Neural crest cell (in vitro differentiated cells): ENCODE data around the gene FMN1. TPM values are rescaled to one million over a fixed set of nuclear protein-coding genes. Genes with fewer than 3 reads are reported as not detected.

Source experiments
- DNase-seq: peaks from one replicate; pipeline ENCODE4 v3.0.0; 2021; ENCODE audit warnings: low read depth, mixed read lengths, low spot score
- H3K27ac Mint-ChIP-seq: one replicate; pipeline ENCODE4 v1.8.0; 2021; ENCODE audit warnings: mild to moderate bottlenecking, mixed read lengths; ENCODE audit not compliant: unreplicated experiment
- H3K27me3 Mint-ChIP-seq: 2 replicates; pipeline ENCODE4 v1.8.0; 2021; ENCODE audit warnings: low read depth, mild to moderate bottlenecking, mixed read lengths
- H3K36me3 Mint-ChIP-seq: 2 replicates; pipeline ENCODE4 v1.8.0; 2021; ENCODE audit warnings: low read depth, mild to moderate bottlenecking, mixed read lengths
- H3K4me1 Mint-ChIP-seq: 2 replicates; pipeline ENCODE4 v1.8.0; 2021; ENCODE audit warnings: mixed read lengths
- H3K4me3 Mint-ChIP-seq: one replicate; pipeline ENCODE4 v1.8.0; 2021; ENCODE audit warnings: mild to moderate bottlenecking, mixed read lengths
- H3K9me3 Mint-ChIP-seq: 2 replicates; pipeline ENCODE4 v1.8.0; 2021; ENCODE audit warnings: mixed read lengths
- CTCF ChIP-seq: fragments of 200-600 bp; sonication (generic); conservative IDR thresholded peaks from 2 replicates; pipeline ENCODE4 v1.5.0; 2021; ENCODE audit warnings: antibody characterized with exemption, mild to moderate bottlenecking
- total RNA-seq: library from RNA; stranded (reverse); gene quantifications from 2 replicates; pipeline ENCODE4 v1.2.1, GENCODE V29; 2021

The FMN1 gene
- total RNA-seq, 1 donor from 2014 or later, result 0.70 TPM

DNA sequence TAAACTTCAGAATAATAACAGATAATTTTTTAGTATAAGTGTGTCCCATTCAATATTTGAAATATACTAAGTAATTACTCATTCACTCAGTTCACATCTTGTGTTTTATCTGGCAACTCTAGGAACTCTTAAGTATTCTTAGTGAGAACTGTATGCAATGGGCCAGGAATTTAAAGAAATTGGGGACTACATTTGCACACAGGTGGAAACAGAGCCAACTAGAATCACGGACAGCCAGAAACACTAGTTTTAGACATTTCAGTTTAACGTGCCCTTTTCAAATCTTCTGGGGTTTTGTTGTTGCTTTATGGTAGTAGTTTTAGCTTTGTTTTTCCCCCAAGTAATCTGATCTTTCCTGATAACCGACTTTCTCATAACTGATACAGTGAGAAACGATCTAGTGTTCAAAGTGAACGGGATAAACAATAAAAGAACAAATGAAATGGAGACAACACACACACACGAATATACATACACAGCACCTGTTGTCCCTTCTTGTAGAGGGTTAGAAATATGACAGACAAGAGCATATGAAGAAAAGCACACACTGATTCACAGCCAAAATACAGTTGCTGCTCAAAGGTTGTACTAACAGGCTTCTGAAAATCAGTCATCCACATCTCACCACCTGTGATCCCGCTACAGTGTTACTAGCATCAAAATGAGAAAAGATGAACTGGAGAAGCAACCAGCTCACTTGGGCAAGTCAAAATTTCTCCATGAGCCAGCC lies 167.0 kb downstream of the FMN1 start:
- peaks cover 4% of the 10 kb centered on the region for H3K4me1 Mint-ChIP-seq
- H3K27ac Mint-ChIP-seq, result no peak overlapping the region
- no peaks in the 10 kb centered on the region for H3K9me3 Mint-ChIP-seq
- no peaks in the 10 kb centered on the region for H3K36me3 Mint-ChIP-seq
- no peak overlapping the region for H3K4me3 Mint-ChIP-seq
- TF ChIP-seq CTCF, result no peak
- DNase-seq, result no peak
- H3K27me3 Mint-ChIP-seq, result no peaks in the 10 kb centered on the region

GRCh38 chr15:33026614-33027013 lies 167.9 kb downstream of the FMN1 start:
- H3K9me3 Mint-ChIP-seq, result no peaks in the 10 kb centered on the region
- no peak for DNase-seq

DNA sequence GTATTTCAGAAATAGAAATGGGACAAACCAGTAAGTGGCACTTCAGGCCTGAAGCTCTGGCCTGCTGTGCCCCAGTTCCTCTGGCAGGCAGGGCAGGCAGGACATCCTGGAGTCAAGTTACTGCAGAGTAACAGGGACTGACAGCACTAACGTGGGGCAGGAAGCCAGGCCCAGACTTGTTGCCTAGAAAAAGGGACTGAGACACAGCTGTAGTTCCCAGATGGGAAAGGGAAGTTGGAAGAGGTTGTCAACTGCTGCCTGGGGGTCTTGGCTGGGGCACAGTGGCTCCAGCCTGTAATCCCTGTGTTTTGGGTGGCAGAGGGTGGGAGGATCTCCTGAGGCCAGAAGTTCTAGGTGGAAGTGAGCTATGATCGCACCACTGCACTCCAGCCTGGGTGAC lies 171.9 kb downstream of the FMN1 start:
- no peaks in the 10 kb centered on the region for H3K27me3 Mint-ChIP-seq
- peaks cover 7% of the 10 kb centered on the region for H3K4me1 Mint-ChIP-seq
- no peak for TF ChIP-seq CTCF
- H3K36me3 Mint-ChIP-seq, result no peaks in the 10 kb centered on the region
- H3K4me3 Mint-ChIP-seq, result no peak overlapping the region
- no peak overlapping the region for H3K27ac Mint-ChIP-seq
- DNase-seq, result no peak
- no peaks in the 10 kb centered on the region for H3K9me3 Mint-ChIP-seq

More at GRCh38 chr15:33026614-33027013, 167.9 kb downstream of the FMN1 start:
- no peaks in the 10 kb centered on the region for H3K27me3 Mint-ChIP-seq
- no peak for TF ChIP-seq CTCF
- no peaks in the 10 kb centered on the region for H3K36me3 Mint-ChIP-seq
- no peak overlapping the region for H3K4me3 Mint-ChIP-seq
- peaks cover 7% of the 10 kb centered on the region for H3K4me1 Mint-ChIP-seq
- H3K27ac Mint-ChIP-seq, result no peak overlapping the region

- Mint-ChIP-seq H3K4me1 (peaks cover 7% of the 10 kb centered on the region), H3K36me3 (no peaks in the 10 kb centered on the region), H3K27me3 (no peaks in the 10 kb centered on the region), H3K4me3 (no peak overlapping the region), H3K9me3 (no peaks in the 10 kb centered on the region), H3K27ac (no peak overlapping the region)
- peak; percentile 85 for TF ChIP-seq CTCF
- no peak for DNase-seq
These were observed 172.6 kb downstream of the FMN1 start for GRCh38 chr15:33021806-33022389.

DNA sequence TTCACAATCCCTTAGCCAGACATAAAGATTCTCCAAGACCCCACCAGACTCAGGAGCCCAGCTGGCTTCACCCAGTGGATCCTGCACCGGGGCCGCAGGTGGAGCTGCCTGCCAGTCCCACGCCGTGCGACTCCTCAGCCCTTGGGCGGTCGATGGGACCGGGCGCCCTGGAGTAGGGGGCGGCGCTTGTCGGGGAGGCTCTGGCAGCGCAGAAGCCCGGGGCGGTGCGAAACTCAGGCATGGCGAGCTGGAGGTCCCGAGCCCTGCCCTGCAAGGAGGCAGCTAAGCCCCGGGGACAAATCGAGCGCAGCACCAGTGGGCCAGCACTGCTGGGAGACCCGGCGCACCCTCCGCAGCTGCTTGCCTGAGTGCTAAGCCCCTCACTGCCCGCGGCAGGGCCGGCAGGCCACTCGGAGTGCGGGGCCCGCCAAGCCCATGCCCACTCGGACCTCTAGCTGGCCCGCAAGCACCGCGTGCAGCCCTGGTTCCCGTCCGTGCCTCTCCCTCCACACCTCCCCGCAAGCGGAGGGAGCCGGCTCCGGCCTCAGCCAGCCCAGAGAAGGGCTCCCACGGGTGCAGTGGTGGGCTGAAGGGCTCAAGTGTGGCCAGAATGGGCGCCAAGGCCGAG lies 175.0 kb downstream of the FMN1 start:
- Mint-ChIP-seq H3K36me3 (no peaks in the 10 kb centered on the region), H3K4me3 (no peak overlapping the region), H3K9me3 (no peaks in the 10 kb centered on the region), H3K27ac (no peak overlapping the region), H3K4me1 (peaks cover 7% of the 10 kb centered on the region), H3K27me3 (no peaks in the 10 kb centered on the region)
- no peak for TF ChIP-seq CTCF
- no peak for DNase-seq
